Stimulated activated CD4-positive, alpha-beta T cell treated with anti-CD3 and anti-CD28 coated beads, Interleukin-15, amount 100 ng/mL, for 24 hours (primary cell): ENCODE results near the gene ULK2.
A peak's percentile ranks its signal among the peaks of the same experiment; 100 is the strongest.
"Not testable (repeated sequence)": the region's sequence is repeated elsewhere in the genome, so short reads cannot be mapped to it uniquely, and the experiment has no call there.

Experiments
- DNase-seq: peaks from one replicate; pipeline ENCODE4 v3.0.0-alpha.2; 2020

Gene ULK2

DNA sequence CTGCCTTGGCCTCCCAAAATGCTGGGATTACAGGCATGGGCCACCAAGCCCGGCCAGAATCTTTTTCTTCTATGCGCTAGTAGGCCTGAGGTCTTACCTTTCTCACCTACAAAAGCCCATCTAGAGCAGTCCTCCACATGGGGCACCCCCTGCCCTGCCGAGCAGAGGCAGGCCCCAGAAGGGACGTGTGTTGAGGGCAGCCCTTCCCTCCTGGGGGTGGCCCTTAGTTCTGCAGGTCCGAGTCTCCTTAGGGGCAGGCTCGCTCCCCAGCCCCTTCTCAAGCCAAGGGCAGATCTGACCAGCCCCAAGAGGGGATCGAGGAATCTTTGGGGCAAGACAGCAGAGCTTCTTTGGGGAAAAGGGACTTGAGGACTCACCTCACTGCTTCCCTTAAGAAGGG, 101.7 kb downstream of the ULK2 start:
- DNase-seq, result no peak

DNA sequence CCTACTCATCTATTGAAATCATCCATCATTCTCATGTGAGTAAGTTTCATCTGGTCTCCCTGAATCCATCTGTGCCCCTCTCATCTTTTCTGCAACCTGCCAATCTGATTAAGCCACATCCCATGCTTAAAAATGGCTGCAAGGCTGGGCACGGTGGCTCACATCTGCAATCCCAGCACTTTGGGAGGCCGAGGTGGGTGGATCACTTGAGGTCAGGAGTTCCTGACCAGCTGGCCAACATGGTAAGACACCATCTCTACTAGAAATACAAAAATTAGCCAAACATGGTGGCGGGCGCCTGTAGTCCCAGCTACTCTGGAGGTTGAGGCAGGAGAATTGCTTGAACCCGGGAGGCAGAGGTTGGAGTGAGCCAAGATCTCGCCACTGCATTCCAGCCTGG, 103.7 kb downstream of the ULK2 start:
- not testable (repeated sequence) for DNase-seq

DNA sequence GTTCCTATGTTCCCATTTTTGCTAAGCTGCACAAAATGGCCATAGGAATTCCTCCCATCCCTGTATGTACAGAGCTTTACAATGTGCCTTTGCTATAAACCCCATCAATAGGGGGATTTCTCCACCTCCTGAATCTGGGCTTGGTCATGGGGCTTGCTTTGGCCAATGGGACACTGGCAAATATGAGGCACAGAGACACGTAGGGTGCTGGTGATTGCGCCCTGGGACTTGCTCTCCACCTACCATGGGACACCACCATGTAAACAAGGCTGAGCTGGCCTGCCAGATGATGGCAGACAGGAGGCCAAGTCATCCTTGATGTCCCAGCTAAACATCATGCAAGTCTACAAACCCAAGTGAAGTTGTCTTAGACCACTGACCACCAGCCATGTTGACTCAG, 104.3 kb downstream of the ULK2 start:
- DNase-seq, result no peak

GRCh38 chr17:19762515-19762961, 105.2 kb downstream of the ULK2 start:
- DNase-seq, result peak; percentile 70

DNA sequence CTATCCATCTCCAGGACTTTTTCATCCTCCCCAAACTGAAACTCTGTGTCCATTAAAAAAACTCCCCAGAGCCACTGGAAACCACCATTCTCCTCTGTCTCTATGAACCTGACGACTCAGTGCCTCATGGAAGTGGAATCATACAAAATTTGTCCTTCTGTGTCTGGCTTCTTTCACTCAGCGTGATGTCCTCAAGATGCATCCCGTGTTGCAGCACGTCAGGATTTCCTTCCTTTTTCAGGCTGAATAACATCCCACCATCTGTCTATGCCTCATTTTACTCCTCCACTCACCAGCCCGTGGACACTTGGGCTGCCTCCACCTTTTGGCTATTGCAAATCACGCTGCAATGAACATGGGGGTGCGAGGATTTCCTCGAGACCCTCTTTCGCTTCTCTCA, 107.0 kb downstream of the ULK2 start:
- DNase-seq, result no peak

DNA sequence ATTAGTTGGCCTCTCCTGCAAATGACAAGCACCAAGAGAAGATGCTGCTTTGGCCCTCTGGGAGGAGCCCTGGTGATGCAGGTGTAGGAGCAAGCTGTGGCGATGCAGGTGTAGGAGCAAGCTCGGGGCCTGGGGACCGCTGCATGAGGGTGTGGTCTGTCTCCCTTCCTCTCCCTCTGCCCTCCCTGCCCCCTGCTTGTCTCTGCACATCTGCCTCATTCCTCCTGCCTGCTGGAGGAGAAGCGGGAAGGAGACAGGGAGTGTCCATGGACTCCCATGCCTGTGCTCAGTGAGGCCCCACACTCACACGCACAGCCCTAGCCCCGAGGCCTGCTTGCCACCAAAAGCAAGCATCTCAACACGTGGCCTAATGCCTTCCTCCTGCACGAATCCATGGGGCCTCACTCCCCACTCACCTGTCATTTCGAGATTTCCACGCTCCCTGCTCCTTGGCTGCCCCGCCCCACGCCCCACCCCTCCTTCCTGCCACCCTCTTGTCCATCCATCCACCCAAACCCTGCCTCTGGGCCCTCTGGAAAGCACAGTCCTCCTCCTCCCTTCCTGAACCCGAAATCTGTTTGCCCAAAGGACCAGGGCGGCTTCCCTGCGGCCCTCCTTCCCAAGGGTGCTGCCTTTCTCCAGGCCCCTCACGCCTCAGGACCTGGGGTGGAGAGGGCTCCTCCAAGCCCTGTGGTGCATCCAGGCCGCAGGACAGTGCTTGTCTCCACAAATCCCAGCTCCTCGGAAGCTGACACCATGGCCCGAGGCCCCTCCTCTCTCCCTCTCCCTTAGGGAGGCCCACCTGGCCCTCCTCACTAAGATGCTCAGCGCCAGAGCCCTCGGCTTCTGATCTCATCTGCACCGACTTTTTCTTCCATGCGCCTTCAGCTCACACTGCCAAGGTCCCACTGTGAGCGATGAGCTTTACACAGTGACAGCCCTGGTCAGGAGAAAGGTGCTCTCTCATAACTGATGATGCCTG, 107.9 kb downstream of the ULK2 start:
- no peak for DNase-seq

DNA sequence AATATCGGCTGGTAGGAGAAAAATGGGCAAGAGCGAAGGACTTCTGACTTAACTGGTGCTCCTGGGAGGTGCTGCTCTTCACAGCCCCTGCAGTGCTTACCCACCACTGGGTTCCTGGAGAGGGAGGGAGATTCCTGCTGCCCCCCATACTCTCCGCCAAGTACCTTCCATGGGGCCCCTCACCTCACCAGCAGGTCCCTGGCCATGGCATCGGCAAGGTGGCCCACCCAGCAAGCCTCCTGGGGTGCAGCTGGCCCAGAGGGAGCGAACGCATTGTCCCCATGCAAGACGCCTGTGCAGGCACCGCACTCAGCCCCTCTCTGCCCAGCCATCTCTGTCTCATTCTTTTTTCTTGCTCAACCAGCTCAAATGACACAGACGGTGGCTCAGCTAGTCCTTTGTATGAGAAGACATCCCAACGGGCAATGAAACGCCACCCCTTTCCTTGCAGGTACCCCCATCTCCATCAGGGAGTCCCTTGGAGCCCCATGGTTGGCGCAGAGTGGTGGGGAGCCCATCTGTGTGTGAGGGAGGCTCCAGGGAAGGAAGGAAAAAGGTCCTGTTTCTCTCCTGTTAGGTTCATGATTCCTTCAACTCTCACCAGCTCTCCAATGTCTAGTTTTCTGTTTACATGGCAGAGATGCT, 110.1 kb downstream of the ULK2 start:
- DNase-seq, result no peak

DNA sequence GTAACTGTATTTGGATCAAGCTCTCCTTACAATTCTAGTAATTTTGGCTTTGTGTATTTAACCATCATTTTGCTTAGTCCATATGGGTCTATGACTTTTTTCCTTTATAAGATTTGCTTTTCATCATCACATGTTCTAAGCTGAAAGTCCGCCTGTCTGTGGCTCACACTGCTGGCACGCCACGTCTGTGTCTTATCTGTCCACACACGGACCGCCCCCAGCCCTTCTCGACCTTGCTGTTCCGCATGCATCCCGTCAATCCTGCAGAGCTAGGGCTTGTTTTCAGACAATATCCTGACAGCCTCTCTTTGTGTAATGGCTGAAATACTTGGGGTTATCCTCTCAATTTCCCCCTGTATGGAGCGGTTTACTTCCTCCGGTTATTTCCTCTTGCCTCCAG, 111.2 kb downstream of the ULK2 start:
- no peak for DNase-seq

GRCh38 chr17:19755821-19756510, 111.8 kb downstream of the ULK2 start:
- no peak for DNase-seq

- no peak for DNase-seq
Measured at GRCh38 chr17:19755392-19755791, 112.3 kb downstream of the ULK2 start.

- no peak for DNase-seq
Measured at GRCh38 chr17:19753661-19754463, 113.9 kb downstream of the ULK2 start.

GRCh38 chr17:19753051-19753509, 114.7 kb downstream of the ULK2 start:
- no peak for DNase-seq

DNA sequence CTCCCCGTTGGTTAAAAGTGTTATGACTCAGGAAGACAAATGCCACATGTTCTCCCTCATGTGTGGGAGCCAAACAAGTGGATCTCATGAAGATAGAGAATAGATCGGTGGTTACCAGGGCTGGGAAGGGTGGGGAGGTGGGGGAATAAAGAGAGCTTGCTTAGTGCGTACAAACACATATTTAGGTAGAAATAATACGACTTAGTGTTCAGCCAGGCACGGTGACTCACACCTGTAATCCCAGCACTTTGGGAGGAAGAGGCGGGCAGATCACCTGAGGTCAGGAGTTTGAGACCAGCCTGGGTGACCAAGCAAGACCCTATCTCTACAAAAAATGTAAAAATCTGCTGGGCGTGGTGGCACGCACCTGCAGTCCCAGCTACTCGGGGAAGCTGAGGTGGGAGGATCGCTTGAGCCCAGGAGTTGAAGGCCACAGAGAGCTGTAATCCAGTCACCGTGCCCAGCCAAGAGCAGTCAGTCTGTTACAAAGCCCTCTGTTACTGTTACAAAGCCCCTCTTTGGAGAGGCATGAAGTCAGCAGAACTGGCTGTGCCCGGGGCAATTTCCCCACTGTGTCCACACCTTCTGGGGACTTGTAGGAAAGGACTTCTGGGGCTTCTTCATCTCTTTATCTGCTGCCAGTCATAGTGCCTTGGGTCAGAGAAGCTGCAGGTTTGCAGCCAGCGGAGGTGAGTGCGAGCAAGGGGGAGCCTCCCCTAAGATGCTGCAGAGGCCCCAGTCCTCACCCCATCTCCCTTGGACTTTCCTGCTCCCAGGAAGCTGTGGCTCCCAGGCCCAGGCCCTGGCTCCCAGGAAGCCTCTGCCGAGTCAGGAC, 115.3 kb downstream of the ULK2 start:
- no peak for DNase-seq

GRCh38 chr17:19750835-19751234, 116.9 kb downstream of the ULK2 start:
- DNase-seq, result no peak

- no peak for DNase-seq
Measured at GRCh38 chr17:19750020-19750572, 117.6 kb downstream of the ULK2 start.

DNA sequence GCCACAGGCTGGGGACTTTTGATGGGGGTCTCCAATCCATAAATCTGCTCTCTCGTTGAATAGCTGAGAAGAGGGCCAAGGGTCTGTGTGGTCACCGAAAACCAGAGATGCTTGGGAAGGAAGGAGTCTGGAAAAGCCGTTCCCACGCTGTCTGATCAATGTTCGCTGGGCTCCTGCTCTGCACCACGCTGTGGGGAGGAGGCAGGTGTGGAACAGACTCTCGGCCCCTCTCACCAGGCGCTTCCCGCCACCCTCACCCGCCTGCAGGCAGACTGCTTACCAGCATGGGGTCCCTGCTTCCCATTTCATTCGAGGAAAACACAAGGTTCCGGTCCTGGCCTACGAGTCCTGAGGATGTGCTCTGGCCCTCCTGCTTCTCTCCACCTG, 118.9 kb downstream of the ULK2 start:
- no peak for DNase-seq

- DNase-seq, result no peak
Measured at GRCh38 chr17:19747829-19748806, 119.6 kb downstream of the ULK2 start, which contains the start of gene ALDH3A1. ALDH3A1 (minus strand) TSS chr17:19748298; CDS start chr17:19745129, 3,169 bp downstream.

DNA sequence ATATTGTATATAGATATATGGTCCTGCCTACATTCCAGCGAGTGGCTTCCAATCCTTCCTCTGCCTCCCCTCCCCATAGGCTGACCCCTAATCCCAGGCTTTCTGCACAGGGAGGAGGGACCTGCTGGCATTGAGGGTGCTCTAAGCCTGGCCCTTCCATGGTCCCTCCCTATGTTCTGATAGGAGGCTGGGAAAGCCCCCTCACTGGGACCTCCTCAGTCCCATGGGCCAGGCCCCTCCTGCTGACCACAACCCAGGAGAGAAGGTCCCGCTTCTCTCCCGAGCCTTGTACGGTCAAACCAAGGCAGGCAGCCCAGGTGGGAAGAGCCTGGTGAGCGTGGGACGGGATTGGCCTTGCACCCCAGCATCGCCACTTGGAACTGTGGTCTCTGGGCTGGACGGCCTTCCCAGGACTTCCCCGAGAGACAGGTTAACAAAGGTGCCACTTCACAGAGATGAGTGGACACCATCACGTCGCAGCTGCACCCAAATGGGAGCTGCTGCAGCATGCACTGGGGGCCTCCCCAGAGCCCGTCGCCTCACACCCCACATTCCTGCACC, 120.5 kb downstream of the ULK2 start:
- DNase-seq, result no peak

DNA sequence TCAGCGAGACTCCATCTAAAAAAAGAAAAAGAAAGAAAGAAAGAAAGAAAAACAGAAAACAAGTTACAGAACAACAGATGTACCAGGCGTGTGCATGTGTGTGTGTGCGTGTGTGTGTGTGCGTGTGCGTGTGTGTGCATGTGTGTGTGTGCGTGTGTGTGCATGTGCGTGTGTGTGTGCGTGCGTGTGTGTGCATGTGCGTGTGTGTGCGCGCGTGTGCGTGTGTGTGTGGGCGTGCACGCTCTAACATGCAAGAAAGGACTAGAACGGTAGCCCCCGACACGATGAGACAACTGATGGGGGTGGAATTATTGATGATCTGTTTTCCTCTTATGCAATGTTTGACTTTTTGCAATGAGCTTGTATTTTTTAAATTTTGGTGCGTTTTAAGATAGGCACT, 121.2 kb downstream of the ULK2 start:
- no peak for DNase-seq
